Suppressor macrophage (primary cell): Measurements from ENCODE around the gene ADAMTS14.
"Not testable (repeated sequence)": the region's sequence is repeated elsewhere in the genome, so short reads cannot be mapped to it uniquely, and the experiment has no call there.

ENCODE experiments used
- DNase-seq, 4 experiments: peaks; one replicate each; pipeline ENCODE4 v3.0.0-alpha.2; 2020 to 2022

ADAMTS14 gene

GRCh38 chr10:70658582-70659136, 13.6 kb upstream of the ADAMTS14 start:
- DNase-seq: no peak

GRCh38 chr10:70659306-70659705, 13.0 kb upstream of the ADAMTS14 start:
- peak in 3 of 4 experiments; percentile 26 to 61 (median 58) for DNase-seq

- DNase-seq: no peak
Observed at GRCh38 chr10:70660722-70661121, 11.6 kb upstream of the ADAMTS14 start.

GRCh38 chr10:70661623-70662361, 10.5 kb upstream of the ADAMTS14 start:
- no peak for DNase-seq

GRCh38 chr10:70662362-70663220, 9.7 kb upstream of the ADAMTS14 start:
- no peak for DNase-seq

- DNase-seq: not testable (repeated sequence)
Observed at GRCh38 chr10:70663458-70664409, 8.6 kb upstream of the ADAMTS14 start.

- DNase-seq: peak in 1 of 4 experiments; percentile 21
Observed at GRCh38 chr10:70664702-70665195, 7.6 kb upstream of the ADAMTS14 start.

GRCh38 chr10:70666960-70667798, 5.1 kb upstream of the ADAMTS14 start:
- peak in 1 of 4 experiments; percentile 16 for DNase-seq

GRCh38 chr10:70667818-70668217, 4.5 kb upstream of the ADAMTS14 start:
- DNase-seq: not testable (repeated sequence)

- DNase-seq: no peak
Observed at GRCh38 chr10:70668454-70668970, 3.8 kb upstream of the ADAMTS14 start.

GRCh38 chr10:70669015-70669414, 3.3 kb upstream of the ADAMTS14 start:
- no peak for DNase-seq

- DNase-seq: no peak
Observed at GRCh38 chr10:70669732-70670317, 2.5 kb upstream of the ADAMTS14 start.

- DNase-seq: no peak
Observed at GRCh38 chr10:70671619-70672164, 614 bp upstream of the ADAMTS14 start.

- no peak for DNase-seq
Observed at GRCh38 chr10:70673043-70673928, 980 bp downstream of the ADAMTS14 start.

GRCh38 chr10:70673929-70674559, 1.7 kb downstream of the ADAMTS14 start:
- DNase-seq: no peak

- no peak for DNase-seq
Observed at GRCh38 chr10:70674560-70675495, 2.5 kb downstream of the ADAMTS14 start.

- peak in 3 of 4 experiments; percentile 22 to 41 (median 34) for DNase-seq
Observed at GRCh38 chr10:70675496-70676161, 3.3 kb downstream of the ADAMTS14 start.
